Urinary bladder (tissue), 4 donors: ENCODE measurements around the gene SPATA13. TPM values are rescaled to one million over a fixed set of nuclear protein-coding genes. Genes with fewer than 3 reads are reported as not detected.

Experiments used
- DNase-seq: peaks from one replicate; pipeline ENCODE4 v3.0.0-alpha.2; 2015; ENCODE audit errors: extremely low spot score
- H3K27ac ChIP-seq: one replicate; pipeline ENCODE4 v1.5.1; 2013; ENCODE audit warnings: low read depth, mild to moderate bottlenecking, moderate library complexity
- H3K36me3 ChIP-seq: one replicate; pipeline ENCODE4 v1.6.1; 2013; ENCODE audit warnings: mild to moderate bottlenecking, moderate library complexity; ENCODE audit not compliant: insufficient read depth
- H3K4me1 ChIP-seq: one replicate; pipeline ENCODE4 v1.6.1; 2013; ENCODE audit warnings: mild to moderate bottlenecking, moderate library complexity; ENCODE audit not compliant: insufficient read depth
- H3K4me3 ChIP-seq: one replicate; pipeline ENCODE4 v1.5.1; 2013; ENCODE audit warnings: low read depth, low read length
- WGBS: extraction: QIAGEN DNeasy Blood & Tissue Kit; methylation state at CpG from one replicate; pipeline ENCODE4 v1.1.7; 2013; 5-methylcytosine and 5-hydroxymethylcytosine counted together
- polyA plus RNA-seq: library from polyadenylated mRNA; stranded (reverse); fragments of 200-250 nt; gene quantifications from one replicate; pipeline ENCODE4 v1.2.3, GENCODE V29; 2013
- total RNA-seq: library from RNA; depleted of rRNA; stranded (reverse); fragments of >200 nt; gene quantifications from one replicate; pipeline ENCODE4 v1.2.3, GENCODE V29; 2014
- donor health status: healthy with polysubstance abuse.
- donor health status: healthy.

SPATA13 gene
- total and polyA plus RNA-seq, 2 donors = 5.8 to 13.6 TPM

DNA sequence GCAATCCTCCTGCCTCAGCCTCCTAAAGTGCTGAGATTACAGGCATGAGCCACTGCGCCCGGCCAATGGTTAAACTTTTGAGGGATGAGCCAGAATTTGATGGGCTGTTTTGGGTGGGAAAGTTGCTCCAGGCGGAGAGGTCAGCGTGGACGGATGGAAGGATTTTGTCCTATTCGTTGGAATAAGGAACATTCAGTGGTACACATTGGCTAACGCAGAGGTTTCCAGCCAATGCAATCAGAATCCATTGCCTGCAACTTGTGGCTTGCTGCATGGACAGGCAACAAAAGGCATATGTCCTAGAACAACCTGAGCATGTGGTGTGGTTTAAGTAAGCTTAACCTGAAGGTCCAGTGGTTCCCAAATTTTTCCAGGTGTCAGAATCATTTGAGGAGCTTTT is 113.4 kb downstream of the SPATA13 start:
- DNase-seq = no peak
- no peaks in the 10 kb centered on the region for H3K4me1 ChIP-seq
- H3K4me3 ChIP-seq = no peak overlapping the region
- H3K36me3 ChIP-seq = no peaks in the 10 kb centered on the region
- WGBS = 90% methylated on average over 7 of the region's 7 CpGs
- no peak overlapping the region for H3K27ac ChIP-seq

DNA sequence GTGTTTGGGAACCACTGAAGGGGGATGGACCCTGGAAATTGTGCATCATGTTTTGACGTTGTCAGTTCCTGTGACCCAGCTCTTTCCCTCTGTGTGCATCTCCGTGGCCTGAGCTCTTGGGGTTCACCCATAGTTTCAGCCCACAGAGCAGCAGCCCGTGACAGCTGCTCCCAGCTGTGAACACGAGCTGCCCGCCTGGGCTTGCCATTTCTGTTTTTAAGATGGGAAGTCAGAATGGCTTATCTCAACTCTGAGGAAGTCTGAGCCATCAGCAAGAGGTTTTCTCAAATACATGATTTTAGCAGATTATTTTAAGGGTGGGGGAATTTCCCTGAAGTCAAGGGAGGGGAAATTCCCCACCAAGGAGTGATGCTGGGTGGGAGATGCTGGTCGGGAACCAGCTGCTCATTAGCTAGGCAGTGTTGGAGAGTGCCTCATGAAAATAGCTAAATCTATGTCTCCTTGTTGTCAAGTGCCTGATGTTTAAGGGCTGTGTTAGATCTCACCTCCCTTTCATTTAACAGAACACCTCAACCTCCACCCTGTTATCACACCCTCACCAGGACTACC is 114.0 kb downstream of the SPATA13 start:
- DNase-seq = no peak
- 53% methylated on average over 6 of the region's 6 CpGs for WGBS
- H3K36me3 ChIP-seq = no peaks in the 10 kb centered on the region
- no peak overlapping the region for H3K27ac ChIP-seq
- no peak overlapping the region for H3K4me3 ChIP-seq
- no peaks in the 10 kb centered on the region for H3K4me1 ChIP-seq

DNA sequence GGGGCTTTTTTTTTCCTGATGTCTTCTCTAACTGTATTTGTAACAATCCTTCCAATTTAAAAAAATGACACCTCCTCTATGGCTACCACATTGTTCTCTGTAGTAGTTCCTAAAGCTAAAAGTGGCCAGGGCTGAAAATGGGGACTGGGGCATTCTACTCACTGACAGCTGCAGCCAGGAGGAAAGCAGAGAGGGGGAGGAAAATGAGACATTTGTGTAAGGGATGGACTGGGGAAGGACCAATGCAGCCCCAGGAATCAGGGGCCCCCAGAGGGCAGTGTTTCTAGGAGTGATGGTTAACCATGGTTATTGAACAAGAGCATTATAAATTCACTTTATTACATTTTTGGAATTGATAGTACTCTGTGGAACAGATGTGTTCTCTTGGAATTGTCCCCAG is 114.5 kb downstream of the SPATA13 start:
- no peaks in the 10 kb centered on the region for H3K36me3 ChIP-seq
- H3K4me3 ChIP-seq = no peak overlapping the region
- DNase-seq = no peak
- H3K27ac ChIP-seq = no peak overlapping the region
- H3K4me1 ChIP-seq = no peaks in the 10 kb centered on the region

DNA sequence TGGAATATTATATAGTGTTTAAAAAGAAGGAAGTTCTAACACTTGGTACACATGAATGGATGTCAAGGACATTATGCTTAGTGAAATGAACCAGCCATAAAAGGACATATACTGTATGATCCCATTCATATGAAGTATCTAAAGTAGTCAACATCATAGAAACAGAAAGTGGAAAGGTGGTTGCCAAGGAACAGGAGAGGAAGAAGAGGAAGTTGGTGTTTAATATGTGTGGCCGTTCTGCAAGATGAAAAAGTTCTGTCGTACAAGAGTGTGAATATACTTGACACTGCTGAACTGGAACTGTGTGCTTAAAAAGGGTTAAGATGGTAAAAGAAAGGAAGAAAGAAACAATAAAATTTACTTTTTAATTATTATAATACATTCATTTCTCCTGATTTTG is 115.8 kb downstream of the SPATA13 start:
- H3K4me3 ChIP-seq = no peak overlapping the region
- H3K4me1 ChIP-seq = no peaks in the 10 kb centered on the region
- WGBS = 84% methylated on average over 2 of the region's 2 CpGs
- H3K27ac ChIP-seq = no peak overlapping the region
- no peak for DNase-seq
- no peaks in the 10 kb centered on the region for H3K36me3 ChIP-seq

DNA sequence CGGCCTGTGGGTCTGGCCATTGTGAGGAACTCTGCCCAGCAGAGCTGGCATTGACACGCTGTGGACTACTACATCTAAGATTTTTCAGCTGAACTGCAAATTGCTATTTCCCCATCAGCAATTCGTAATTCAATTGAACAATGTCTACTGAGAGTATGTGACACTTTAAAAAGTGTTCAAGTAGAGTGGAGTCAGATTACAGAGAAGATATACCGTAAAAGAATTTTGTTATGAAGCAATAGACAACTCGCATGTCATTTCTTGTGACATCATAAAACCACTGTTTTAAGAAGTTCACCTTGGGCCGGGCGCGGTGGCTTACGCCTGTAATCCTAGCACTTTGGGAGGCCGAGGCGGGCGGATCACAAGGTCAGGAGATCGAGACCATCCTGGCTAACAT is 116.3 kb downstream of the SPATA13 start:
- 96% methylated on average over 13 of the region's 13 CpGs for WGBS
- Histone ChIP-seq H3K36me3 (no peaks in the 10 kb centered on the region), H3K27ac (no peak overlapping the region), H3K4me3 (no peak overlapping the region), H3K4me1 (no peaks in the 10 kb centered on the region)
- DNase-seq = no peak

DNA sequence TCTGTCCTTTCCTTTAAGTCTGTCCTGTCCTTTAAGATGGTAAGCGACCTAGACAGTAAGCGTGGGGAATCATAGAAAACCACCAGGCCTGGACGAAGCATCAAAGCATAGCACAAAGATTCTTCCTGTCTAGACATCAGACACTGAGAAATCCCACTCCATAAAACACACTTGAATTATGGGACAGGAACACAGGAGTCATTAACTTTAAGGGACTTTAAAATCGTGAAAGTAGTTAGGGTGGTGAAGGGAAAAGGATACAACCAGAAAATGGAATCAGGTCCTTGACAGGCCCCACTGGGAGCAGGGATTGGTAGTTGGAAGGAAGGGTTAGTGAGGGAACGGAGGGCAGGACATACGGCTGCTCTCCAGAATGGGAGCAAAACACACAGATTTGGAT is 117.2 kb downstream of the SPATA13 start:
- H3K4me1 ChIP-seq = no peaks in the 10 kb centered on the region
- H3K36me3 ChIP-seq = no peaks in the 10 kb centered on the region
- no peak overlapping the region for H3K4me3 ChIP-seq
- H3K27ac ChIP-seq = no peak overlapping the region
- WGBS = 83% methylated on average over 6 of the region's 6 CpGs
- no peak for DNase-seq

DNA sequence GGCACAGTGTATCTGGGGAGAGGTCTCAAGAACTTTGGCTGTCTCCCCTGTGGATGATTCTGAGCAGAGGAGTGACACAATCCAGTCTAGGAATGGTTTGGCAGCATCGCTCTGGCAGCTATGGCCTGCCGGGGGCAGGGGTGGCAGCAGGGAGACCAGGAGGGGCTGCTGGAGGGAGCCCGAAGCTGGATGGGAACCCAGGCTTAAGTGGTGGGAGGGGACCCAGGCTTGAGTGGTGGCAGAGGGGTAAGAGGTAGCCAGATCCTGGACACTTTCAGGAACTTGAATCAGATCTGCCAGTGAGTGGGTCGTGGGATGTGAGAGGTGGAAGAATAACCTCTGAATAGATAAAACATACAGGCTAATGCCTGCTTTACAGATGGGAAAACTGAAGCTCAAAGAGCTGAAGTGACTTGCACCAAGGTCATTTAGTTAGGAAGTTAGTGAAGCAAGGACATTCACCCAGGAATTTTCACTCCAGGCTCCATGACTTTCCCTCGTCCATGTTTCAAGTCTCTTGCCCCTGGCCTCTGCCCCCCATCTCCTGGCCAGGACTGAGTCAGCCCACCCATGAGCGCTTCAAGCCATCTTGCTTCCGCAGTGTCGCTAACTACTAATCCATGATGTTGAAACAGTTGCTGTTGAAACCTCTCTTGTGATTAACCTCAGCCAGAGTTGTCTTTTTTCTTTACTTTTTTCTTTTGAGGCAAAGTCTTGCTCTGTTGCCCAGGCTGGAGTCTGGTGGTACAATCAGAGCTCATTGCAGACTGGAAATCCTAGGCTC is 119.0 kb downstream of the SPATA13 start:
- no peak for DNase-seq
- 95% methylated on average over 8 of the region's 8 CpGs for WGBS
- Histone ChIP-seq H3K4me1 (no peaks in the 10 kb centered on the region), H3K4me3 (no peak overlapping the region), H3K36me3 (no peaks in the 10 kb centered on the region), H3K27ac (no peak overlapping the region)

DNA sequence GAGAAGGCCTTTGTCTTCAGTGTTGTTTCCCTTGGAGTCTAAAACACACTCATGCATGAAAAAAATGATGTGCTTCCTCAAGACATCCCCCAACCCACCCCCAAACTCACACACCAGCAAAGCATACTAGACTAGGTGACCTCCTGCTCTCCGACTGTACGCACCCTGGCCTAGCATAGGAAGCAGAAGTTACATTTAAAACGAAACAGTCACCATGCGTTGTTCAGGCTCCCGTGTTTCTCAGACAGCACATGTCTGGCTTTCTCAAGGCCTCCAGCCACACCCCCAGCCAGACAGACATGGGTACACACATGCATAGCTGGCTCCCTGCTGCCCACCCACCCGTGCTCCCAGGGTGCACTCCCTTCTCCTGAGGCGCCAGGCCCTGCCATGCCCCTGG is 120.2 kb downstream of the SPATA13 start:
- Histone ChIP-seq H3K4me3 (no peak overlapping the region), H3K27ac (no peak overlapping the region), H3K4me1 (no peaks in the 10 kb centered on the region), H3K36me3 (no peaks in the 10 kb centered on the region)
- WGBS = 82% methylated on average over 7 of the region's 7 CpGs
- no peak for DNase-seq

DNA sequence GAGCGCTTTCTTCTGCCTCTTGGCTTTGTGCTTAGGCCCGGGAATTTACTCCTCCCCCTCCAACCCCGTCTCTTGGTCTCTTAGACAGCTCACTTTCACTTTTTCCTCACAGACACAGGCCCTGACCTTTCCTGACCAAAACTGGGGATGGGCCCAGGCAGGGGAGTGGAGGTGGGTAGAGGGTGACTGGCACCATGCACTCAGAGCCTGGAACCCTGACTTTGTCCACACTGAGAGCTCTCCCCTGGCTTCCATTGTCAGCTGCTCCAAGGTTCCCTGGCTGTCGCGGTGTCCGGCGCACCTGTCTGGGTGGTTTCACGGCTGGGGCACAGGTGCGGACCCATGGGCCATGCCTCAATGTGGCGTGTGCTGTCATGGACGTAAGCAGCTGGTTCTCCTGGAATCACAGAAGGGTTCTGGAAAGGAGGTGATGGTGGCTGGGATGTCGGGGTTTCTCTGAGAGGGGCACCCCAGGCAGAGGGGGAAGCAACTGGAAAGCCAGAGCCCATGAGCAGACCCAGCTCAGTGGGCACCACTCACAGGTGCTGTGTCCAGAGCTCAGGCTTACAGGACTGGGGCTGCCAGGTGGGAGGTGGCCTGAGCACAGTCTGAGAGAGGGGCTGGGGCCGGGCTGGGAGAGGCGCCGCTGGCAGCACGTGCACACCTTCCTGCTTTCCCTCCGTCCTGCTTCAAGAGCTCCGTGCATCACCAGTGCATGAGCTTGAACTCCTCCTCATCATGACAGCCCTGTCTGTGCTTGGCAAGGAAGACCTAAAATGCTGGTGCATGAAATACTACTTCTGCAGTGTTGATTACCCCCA is 120.9 kb downstream of the SPATA13 start:
- no peak overlapping the region for H3K4me3 ChIP-seq
- no peaks in the 10 kb centered on the region for H3K36me3 ChIP-seq
- no peak for DNase-seq
- WGBS = 88% methylated on average over 18 of the region's 18 CpGs
- no peak overlapping the region for H3K27ac ChIP-seq
- no peaks in the 10 kb centered on the region for H3K4me1 ChIP-seq

DNA sequence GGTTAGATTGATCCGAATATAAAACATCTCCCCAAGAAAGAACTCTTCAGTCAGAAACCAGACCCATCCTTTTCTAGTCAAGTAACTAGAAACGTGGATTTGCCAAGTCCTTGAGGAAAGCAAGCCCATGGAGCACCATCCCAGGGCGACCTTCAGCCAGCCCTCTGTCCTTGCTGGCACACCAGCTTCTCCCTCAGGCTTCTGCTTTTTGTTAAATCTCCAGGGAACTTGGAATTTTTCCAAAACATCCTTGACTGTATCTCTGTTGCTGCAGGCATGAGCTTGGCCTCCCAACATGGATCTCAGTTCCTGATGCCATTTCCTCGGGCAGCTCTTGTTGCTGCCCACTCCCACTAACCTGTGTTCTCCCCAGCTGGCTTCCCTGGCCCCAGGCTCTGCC is 121.7 kb downstream of the SPATA13 start:
- no peak overlapping the region for H3K4me3 ChIP-seq
- no peak for DNase-seq
- peaks cover 3% of the 10 kb centered on the region for H3K36me3 ChIP-seq
- H3K4me1 ChIP-seq = no peaks in the 10 kb centered on the region
- H3K27ac ChIP-seq = no peak overlapping the region
- 70% methylated on average over 4 of the region's 4 CpGs for WGBS

DNA sequence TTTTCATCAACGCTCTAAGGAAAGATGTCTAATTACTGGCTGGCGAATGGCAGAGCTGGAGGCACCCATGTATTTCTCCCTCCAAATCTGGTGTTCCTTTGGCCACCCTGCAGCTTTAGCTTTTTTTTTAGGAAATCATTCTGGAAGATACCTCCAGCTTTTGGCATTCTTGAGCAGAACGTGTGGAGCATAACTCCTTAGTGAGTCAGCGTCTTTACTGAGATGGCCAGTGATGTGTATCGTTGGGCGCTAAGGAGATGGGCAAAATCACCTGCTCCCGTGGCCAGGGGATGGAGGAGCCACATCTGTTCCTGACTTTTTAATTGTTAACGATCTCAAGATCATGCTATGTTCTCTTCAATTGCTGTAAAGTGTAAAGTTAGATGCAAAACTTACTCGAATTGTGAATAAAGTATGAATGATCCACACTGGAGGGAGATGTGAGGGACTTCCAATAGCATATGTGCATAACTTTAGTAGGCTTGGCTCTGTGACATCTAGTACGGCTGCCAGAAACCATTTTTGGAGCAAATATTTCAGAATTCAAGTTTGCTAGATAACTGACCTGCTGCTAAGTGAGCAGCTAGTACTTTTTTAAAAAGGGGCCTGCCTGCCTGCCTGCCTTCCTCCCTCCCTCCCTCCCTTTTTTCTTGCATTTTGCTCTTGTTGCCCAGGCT is 124.5 kb downstream of the SPATA13 start:
- Histone ChIP-seq H3K27ac (no peak overlapping the region), H3K4me3 (no peak overlapping the region), H3K4me1 (no peaks in the 10 kb centered on the region), H3K36me3 (peaks cover 3% of the 10 kb centered on the region)
- WGBS = 83% methylated on average over 10 of the region's 10 CpGs
- DNase-seq = no peak

DNA sequence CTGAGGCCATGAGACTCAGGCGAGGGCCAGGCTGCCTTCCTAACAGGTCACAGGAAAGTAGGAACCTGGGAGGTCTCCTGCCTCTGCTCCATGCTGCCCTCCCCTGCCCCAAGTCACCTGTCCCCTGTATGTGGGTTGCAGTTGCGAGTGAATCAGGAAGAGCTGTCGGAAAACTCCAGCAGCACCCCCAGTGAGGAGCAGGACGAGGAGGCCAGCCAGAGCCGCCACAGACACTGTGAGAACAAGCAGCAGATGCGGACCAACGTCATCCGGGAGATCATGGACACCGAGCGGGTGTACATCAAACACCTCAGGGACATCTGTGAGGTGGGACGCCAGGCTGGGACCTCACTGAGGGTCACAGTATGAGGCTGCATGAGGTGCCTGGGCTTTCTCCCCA is 126.1 kb downstream of the SPATA13 start:
- no peak overlapping the region for H3K4me3 ChIP-seq
- no peaks in the 10 kb centered on the region for H3K4me1 ChIP-seq
- H3K27ac ChIP-seq = no peak overlapping the region
- H3K36me3 ChIP-seq = peaks cover 3% of the 10 kb centered on the region
- 95% methylated on average over 11 of the region's 11 CpGs for WGBS
- no peak for DNase-seq

DNA sequence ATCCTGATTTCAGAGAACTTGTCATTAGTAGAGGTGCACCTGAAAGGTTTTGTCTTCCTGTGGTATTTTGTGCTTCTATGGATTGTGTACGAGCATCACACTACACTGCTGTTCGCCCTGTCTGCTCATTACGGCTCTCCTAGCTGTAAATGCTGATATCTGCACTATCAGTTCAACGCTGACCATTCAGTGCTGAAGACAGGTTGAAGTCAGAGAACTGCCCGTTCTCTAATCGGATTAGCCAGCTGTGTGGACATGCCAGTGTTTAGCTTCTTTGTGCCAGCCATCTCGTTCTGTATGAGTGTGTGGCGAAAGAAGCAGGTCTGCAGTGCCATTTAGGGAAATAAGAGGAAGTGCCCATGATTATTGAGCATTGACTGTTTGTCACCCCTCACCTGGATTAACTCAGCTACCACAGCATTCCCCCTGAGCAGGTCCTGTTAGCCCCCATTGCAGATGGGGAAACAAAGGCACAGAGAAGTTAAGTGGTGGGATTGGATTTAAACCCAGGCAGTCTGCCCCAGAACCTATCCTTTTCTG is 127.3 kb downstream of the SPATA13 start:
- Histone ChIP-seq H3K27ac (no peak overlapping the region), H3K4me3 (no peak overlapping the region), H3K36me3 (peaks cover 3% of the 10 kb centered on the region), H3K4me1 (no peaks in the 10 kb centered on the region)
- DNase-seq = no peak
- WGBS = 88% methylated on average over 8 of the region's 8 CpGs
